LHCN-M2 (cell line): ENCODE results near the gene GRIN2C. TPM values are rescaled to one million over a fixed set of nuclear protein-coding genes. Genes with fewer than 3 reads are reported as not detected.

ENCODE experiments used
- DNase-seq: peaks from one replicate; pipeline ENCODE4 v3.0.0-alpha.2; 2012; ENCODE audit warnings: low read depth
- total RNA-seq: library from RNA; depleted of rRNA; stranded (reverse); fragments of >200 nt; gene quantifications from 2 replicates; pipeline ENCODE4 v1.2.3, GENCODE V29; 2014

The GRIN2C gene
- total RNA-seq, 1 experiment from 2014 or later = 0.06 TPM

GRCh38 chr17:74848656-74849399, 10.9 kb downstream of the GRIN2C start:
- no peak for DNase-seq

GRCh38 chr17:74846621-74847020, 13.1 kb downstream of the GRIN2C start:
- no peak for DNase-seq

GRCh38 chr17:74843352-74843627, 16.4 kb downstream of the GRIN2C start:
- no peak for DNase-seq

DNA sequence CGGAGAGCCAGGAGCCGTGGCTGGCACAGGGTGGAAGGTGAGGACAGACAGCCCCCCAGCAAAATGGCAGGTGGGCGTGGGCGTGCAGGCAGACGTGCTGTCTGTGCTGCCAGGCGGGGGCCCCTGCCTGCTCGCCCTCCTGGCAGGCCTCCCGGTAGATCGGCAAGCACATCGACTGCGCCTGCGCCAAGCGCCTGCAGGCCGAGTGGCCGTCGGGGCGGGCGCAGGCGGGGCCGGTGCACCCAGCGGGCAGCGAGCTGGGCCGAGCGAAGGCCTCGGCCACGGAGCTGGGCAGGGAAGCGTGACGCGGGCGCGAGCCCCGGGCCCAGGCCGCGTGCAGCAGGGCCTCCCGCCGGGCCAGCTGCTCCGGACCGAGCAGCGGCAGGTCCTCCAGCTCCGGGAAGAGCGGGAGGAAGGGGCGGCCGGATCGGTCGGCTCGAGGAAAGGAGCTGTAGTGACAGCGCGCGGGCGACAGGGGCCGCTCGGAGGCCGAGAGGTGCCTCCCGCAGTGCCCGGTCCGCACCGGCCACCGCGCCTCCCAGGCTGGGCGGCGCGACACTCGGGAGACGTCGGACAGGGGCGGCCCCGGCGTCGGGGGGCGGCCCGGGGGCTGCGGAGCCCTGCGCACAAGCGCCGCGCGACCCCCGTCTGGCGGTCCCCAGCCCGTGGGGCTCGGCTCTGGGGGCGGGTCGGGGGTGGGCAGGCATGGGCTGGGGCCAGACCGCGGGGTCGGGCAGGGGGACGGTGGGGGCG, 16.9 kb downstream of the GRIN2C start:
- peak; percentile 31 for DNase-seq

DNA sequence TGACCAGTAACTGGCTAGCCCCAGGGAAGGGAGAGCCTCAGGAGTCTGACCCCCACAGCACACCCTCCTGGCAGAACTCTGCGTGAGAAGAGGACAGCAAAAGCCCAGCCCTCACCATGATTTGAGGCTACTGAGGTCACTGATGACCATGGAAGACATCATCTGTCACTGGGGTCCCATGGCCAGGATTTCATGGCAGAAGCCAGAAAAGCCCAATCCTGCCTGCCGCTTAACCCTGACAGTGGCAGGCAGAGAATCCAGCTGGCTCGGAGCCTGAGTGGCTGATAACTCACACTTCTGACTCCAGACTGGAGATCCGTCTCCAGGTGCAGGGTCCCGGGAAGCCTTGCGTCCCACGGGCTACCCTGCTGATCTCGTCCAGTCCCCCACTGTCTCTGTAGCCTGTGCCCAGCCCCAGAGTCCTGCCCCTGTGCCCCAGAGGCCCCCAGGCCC, 17.5 kb downstream of the GRIN2C start:
- no peak for DNase-seq

- DNase-seq = no peak
These were observed 18.6 kb downstream of the GRIN2C start for GRCh38 chr17:74840989-74841666.

DNA sequence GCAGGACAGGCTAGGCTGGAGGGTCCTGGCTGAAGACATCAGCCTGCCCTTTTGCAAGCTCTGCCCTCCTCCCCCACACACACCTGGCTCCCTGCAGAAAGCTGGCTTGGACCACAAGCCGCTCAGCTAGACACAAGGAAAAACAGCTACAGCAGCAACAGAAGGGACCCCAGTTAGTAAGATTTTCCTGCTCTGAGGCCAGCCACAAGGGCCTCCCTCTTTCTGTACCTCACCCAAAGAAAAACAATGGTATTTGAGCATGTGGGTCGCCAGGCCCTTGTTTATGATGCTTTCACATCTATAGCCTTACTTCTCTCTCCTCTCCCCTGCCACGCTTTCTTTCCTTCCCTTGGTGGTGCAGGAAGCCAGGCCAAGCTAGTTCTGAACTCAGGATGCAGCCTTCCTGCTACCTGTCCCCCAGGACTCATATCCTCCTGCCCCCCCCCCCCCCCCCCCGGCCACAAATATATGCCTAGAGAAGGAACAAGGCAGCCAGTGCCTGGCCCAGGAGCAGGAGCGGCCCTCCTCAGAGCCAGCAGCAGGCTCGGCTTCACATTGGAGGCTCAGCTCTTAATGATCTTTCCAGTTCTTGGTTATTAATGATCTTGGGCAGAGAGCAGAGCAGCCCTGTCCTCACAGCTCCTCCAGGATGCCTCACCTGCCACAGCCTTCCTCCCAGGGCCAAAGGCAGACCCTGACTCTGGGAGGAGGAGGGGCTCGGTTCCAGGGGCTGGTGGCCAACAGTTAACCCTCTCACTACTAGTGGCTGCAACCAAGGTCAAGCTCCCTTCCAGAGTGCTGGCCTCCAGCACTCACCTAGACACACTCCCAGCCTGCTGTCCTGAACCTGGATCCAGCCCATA, 19.5 kb downstream of the GRIN2C start:
- no peak for DNase-seq

- DNase-seq = no peak
These were observed 21.4 kb downstream of the GRIN2C start for GRCh38 chr17:74838274-74838673.

- no peak for DNase-seq
These were observed 22.8 kb downstream of the GRIN2C start for GRCh38 chr17:74836691-74837467.

DNA sequence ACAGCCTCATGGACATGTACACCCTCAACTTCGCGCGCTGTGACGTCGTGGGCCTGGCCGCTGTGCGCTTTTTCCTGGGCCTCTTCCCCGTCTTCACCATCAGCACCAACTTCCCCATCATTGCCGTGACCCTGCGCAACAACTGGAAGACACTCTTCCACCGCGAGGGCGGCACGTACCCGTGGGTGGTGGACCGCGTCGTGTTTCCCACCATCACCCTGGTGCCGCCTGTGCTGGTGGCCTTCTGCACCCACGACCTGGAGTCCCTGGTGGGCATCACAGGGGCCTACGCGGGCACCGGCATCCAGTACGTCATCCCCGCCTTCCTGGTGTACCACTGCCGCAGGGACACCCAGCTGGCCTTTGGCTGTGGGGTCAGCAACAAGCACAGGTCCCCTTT, 23.5 kb downstream of the GRIN2C start:
- DNase-seq = no peak

GRCh38 chr17:74833501-74834377, 25.9 kb downstream of the GRIN2C start:
- DNase-seq = peak; percentile 58

GRCh38 chr17:74832421-74832820, 27.3 kb downstream of the GRIN2C start:
- DNase-seq = no peak

DNA sequence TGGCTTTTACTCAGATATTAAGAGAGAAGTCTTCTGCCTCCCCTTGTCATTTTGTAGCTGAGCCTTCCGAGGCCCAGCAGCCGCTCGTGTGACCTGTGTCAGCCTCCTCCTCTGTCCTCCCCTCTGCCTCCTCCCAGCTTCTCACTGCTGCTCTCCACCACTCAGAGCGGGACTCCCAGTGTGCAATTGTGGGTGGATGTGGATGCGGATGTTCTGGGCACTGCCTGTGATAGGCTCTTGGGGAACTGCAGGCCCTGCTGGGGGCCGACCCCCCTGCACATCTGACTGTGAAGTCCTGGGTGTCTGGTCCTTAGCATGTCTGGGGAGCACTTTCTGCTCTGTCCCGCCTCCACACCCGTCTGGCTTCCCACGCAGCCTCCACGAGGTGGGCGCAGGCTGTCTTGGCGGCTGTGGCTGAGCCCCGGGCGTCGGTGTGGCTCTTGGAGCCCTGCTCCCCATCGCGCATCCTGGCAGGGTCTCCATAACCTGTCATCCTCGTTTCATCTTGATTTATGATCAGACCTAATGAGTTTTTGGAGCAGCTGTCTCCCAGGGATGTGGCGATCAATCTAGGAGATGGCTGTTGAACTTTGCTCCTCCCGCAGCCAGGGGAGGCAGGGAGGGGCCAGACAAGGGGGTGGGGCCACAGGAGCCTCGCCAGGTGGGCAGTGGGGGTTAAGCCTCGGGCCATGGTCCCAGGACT, 28.1 kb downstream of the GRIN2C start:
- no peak for DNase-seq

DNA sequence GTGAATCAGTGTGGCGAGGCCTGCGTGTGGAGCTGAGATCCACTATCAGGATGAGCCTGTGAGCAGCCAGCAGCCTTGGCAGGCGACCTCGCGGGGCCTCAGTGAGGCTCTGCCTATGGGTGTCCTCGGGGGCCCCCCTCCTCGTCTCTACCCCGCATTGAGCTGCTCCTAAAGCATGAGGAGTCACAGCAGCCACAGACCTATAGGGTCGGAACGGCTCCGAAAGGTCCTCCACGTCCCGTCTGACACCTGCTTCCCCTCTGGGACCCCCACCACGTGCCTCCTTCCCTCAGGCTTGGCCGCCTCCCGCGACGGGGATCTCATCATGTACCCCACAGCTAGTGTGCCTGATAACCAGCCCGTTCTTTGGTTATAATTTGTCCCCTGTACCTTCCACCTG, 28.8 kb downstream of the GRIN2C start:
- no peak for DNase-seq

DNA sequence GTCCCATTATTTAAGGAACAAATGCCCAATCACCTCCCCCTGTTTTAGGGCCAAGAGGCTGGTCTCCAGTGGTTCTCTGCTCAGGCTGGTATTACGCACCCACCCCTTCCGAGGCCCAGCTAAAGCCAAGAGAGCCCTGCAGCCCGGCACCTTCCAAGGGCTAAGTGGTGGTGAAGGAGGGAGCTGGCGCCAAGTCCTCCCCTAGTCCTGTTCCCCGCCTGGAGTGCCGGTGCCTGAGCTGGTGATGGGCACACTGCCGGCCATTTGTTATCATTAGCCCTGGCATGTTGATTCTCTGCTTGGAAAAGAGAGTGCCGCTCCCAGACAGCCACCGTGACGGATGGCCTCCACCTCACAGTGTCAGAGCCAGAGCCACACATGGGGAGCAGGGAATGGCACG, 31.9 kb downstream of the GRIN2C start:
- DNase-seq = no peak

DNA sequence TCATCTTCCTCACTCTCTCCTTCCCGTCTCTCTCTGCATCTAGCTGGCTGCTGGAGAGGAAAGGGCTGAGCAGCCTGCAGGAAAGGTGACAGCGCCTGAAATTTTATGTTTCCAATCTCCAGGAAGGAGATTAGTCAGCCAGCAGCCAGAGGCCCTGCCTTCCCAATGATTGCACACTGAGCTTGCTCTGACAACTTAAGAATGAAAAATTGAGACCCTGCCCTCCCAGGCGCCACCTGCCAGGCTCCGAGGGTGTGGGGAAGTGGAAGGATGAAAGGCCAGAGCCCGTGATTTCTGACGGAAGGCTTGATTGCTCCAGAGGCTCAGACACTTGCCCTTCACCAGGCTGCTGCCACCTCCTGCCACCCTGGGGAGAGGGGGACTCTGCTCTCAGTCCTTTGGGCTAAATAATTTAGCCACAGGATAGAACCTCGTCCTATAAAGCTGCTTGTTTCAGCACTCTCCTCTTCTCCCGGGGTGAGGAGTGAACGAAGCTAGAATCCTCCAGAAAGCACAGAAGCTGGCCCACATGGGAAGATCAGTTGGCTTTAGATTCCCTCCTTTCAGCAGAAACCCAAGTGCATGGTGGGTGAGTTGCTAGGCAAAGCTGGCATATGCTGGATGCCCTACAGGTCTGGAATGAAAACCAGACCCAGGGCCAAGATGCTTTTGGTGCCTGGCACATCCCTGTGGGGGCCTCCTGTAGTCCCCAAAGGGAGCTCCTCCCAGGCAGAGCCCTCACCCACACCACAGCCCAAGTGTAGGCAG, 33.5 kb downstream of the GRIN2C start:
- DNase-seq = no peak

GRCh38 chr17:74824961-74825627, 34.6 kb downstream of the GRIN2C start:
- DNase-seq = no peak

GRCh38 chr17:74822939-74823367, 36.7 kb downstream of the GRIN2C start:
- DNase-seq = no peak
